Lower leg skin (tissue), 4 donors: ENCODE measurements around the gene TCAIM. TPM values are rescaled to one million over a fixed set of nuclear protein-coding genes. Genes with fewer than 3 reads are reported as not detected.
"Not testable (repeated sequence)": the region's sequence is repeated elsewhere in the genome, so short reads cannot be mapped to it uniquely, and the experiment has no call there.

Source experiments
- DNase-seq, 2 donors: peaks; one replicate each; pipeline ENCODE4 v3.0.0-alpha.2; 2019; ENCODE audit warnings: low spot score in 2 of 2
- H3K4me3 ChIP-seq: fragments of 200-600 bp; sonication (generic); 2 replicates; pipeline ENCODE4 v1.5.1; 2017; ENCODE audit warnings: mild to moderate bottlenecking, low read depth; ENCODE audit not compliant: poor library complexity, severe bottlenecking
- POLR2A ChIP-seq, 2 donors: fragments of 450-650 bp; IDR thresholded peaks; one replicate each; pipeline ENCODE4 v1.6.1; 2016 to 2017; ENCODE audit warnings: antibody characterized with exemption in 2 of 2, mild to moderate bottlenecking in 1 of 2, moderate library complexity in 1 of 2
- WGBS, 2 donors: methylation state at CpG; one replicate each; pipeline ENCODE4 v1.1.5; 2018; 5-methylcytosine and 5-hydroxymethylcytosine counted together
- intact Hi-C: fragments of 100-400 bp; cut with DNase I; formaldehyde crosslinking; loops from one replicate; pipeline ENCODE4 v1.15.0; 2023; ENCODE audit warnings: low total_unique reads
- total RNA-seq, 4 donors: library from RNA; depleted of rRNA; stranded (reverse); fragments of >200 nt; gene quantifications; one replicate each; pipeline ENCODE4 v1.1.0, GENCODE V29; 2016
- TF ChIP-seq, protein P1 (sequence below), 3 donors: fragments of 450-650 bp; IDR thresholded peaks; one replicate each; pipeline ENCODE4 v1.5.1; 2016; ENCODE audit warnings: antibody characterized with exemption in 3 of 3, mild to moderate bottlenecking in 3 of 3, moderate library complexity in 2 of 3

The TCAIM gene
- total RNA-seq, 4 donors from 2014 or later = 16.6 to 20.0 (median 18.5) TPM

DNA sequence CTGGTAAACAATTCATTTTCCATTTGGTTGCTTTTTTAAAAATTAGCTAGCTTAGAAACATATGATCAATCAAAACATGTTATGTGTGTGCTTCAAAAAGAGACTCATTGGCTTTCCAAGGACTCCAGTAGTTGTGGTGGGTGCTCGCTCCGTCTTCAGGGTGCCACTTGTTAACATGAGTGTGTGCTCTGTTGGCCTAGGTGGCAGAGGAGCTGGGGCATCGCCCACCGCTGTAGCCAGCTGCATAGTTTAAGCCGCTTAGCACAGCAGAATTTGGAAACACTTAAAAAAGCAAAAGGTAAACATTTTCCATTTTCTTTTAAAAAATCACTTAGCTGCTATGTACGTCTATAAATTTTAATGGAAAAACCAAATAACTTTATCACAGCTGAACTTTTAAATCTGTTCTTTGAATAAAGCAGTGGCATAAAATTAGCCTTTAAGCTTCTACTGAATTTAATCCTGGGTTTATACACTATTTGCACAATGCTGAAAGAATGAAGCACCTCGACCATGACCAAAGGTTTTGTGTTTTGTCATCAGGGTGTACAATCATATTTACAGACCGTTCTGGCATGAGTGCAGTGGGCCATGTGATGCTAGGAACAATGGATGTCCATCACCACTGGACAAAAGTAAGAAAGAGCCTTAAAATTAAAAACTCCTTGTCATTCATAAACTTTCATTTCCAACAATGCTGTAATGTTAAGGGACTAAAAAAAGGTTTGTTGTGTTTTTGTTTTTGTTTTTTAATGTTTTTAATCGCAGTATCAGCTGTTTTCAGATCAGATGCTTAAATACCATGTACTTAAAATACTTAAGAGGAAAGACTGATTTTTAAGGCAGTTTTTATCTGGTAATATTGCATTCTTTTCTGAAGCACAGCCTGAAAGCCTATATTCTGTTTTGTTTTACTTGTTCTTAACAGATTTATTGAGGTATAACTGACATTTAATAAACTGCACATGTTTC lies 57.9 kb downstream of the TCAIM start:
- 94 to 96% methylated on average over 9 of the region's 9 CpGs for WGBS, 2 donors
- no peak for DNase-seq
- intact Hi-C loops = no loop called here
- no peak overlapping the region for H3K4me3 ChIP-seq
- TF ChIP-seq POLR2A (IDR thresholded peaks at IDR 0.05) = no peak
- TF ChIP-seq, protein P1, sequence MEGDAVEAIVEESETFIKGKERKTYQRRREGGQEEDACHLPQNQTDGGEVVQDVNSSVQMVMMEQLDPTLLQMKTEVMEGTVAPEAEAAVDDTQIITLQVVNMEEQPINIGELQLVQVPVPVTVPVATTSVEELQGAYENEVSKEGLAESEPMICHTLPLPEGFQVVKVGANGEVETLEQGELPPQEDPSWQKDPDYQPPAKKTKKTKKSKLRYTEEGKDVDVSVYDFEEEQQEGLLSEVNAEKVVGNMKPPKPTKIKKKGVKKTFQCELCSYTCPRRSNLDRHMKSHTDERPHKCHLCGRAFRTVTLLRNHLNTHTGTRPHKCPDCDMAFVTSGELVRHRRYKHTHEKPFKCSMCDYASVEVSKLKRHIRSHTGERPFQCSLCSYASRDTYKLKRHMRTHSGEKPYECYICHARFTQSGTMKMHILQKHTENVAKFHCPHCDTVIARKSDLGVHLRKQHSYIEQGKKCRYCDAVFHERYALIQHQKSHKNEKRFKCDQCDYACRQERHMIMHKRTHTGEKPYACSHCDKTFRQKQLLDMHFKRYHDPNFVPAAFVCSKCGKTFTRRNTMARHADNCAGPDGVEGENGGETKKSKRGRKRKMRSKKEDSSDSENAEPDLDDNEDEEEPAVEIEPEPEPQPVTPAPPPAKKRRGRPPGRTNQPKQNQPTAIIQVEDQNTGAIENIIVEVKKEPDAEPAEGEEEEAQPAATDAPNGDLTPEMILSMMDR (IDR thresholded peaks at IDR 0.05) = no peak

DNA sequence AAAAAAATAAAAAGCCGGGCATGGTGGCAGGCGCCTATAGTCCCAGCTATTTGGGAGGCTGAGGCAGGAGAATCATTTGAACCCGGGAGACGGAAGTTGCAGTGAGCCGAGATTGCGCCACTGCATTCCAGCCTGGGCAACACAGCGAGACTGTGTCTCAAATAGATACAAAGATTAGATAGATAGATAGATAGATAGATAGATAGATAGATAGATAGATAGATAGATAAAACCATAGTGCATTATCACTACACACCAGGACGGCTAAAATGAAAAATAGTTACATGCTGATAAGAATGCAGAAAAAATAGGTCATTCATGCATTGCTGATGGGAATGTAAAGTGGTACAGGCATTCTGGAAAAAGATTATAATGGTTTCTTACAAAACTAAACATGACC lies 59.7 kb downstream of the TCAIM start:
- WGBS, 2 donors = 94 to 97% methylated on average over 8 of the region's 8 CpGs
- H3K4me3 ChIP-seq, intact Hi-C loops: not testable (repeated sequence)

DNA sequence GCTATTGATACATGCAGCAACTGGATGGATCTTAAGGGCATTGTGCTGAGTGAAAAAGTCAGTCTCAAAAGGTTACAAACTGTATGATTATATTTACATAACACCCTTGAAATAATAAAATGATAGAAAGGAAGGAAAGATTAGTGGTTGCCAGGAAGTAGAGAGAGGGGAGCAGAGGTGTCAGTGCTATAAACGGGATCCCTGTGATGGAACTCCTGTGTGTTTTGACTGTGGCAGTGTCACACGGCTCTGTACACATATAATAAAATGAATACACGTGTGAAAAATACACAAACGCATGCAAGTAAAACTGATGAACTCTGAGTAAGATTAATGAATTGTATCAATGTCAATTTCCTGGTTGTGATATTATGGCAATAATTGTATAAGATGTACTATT lies 60.3 kb downstream of the TCAIM start:
- WGBS, 2 donors = 86 to 94% methylated on average over 4 of the region's 4 CpGs
- intact Hi-C loops = no loop called here
- no peak for TF ChIP-seq POLR2A (IDR thresholded peaks at IDR 0.05)
- TF ChIP-seq, protein P1 (IDR thresholded peaks at IDR 0.05) = no peak
- DNase-seq = no peak
- H3K4me3 ChIP-seq = no peak overlapping the region

More for the DNA sequence above, 59.7 kb downstream of the TCAIM start:
- not testable (repeated sequence) for DNase-seq

DNA sequence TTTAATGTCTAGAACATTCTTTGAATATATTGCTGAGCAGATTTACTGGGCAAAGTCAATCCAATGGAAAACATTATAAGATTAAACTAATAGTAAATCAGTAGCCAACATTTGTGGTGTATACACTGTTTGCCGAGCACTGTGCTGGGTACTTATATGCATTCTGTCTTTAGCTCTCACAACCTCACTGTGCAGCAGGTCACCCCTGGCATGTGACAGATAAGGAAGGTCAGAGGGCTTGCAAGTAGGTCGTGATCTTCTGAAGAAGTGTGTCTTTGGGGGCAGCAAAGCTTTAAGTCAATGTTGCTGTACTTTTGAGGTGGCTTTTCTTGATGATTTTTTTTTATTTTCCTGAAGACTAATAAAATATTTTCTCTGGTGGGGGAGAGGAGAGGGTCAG lies 62.2 kb downstream of the TCAIM start:
- no peak overlapping the region for H3K4me3 ChIP-seq
- 79 to 88% methylated on average over 2 of the region's 2 CpGs for WGBS, 2 donors
- TF ChIP-seq POLR2A (IDR thresholded peaks at IDR 0.05) = no peak
- TF ChIP-seq, protein P1 (IDR thresholded peaks at IDR 0.05) = no peak
- intact Hi-C loops = no loop called here
- no peak for DNase-seq

- TF ChIP-seq, protein P1 (IDR thresholded peaks at IDR 0.05) = no peak
- no peak for TF ChIP-seq POLR2A (IDR thresholded peaks at IDR 0.05)
- DNase-seq = no peak
- no peak overlapping the region for H3K4me3 ChIP-seq
- 94 to 96% methylated on average over 3 of the region's 3 CpGs for WGBS, 2 donors
- intact Hi-C loops = no loop called here
Measured at GRCh38 chr3:44402548-44402947, 64.0 kb downstream of the TCAIM start.

- intact Hi-C loops = no loop called here
- 70 to 89% methylated on average over 4 of the region's 4 CpGs for WGBS, 2 donors
- TF ChIP-seq POLR2A (IDR thresholded peaks at IDR 0.05) = no peak
- TF ChIP-seq, protein P1 (IDR thresholded peaks at IDR 0.05) = no peak
- peak in 1 of 2 donors; percentile 74 for DNase-seq
- no peak overlapping the region for H3K4me3 ChIP-seq
Measured at GRCh38 chr3:44409640-44410410, 71.3 kb downstream of the TCAIM start.
